HepG2 (cell line): ENCODE results near the gene PTPRD. TPM values are rescaled to one million over a fixed set of nuclear protein-coding genes. Genes with fewer than 3 reads are reported as not detected.

Experiments used
- ATAC-seq: fragments of 200-7000 bp; cut with Tn5 transposase; 3 replicates; pipeline ENCODE4 v1.9.1; 2020; ENCODE audit warnings: mild to moderate bottlenecking, moderate library complexity
- BruUV-seq: library from RNA; stranded (reverse); fragments of 400-500 nt; replicated peaks from 2 replicates; lab custom pipeline; 2021; lab: Mats Ljungman, UMichigan
- CTCF ChIA-PET: fragments of 300-600 bp; formaldehyde crosslinking; extraction: SDS; loops from one replicate; lab custom pipeline; 2021; ENCODE audit warnings: low total read pairs, inconsistent platforms, low intra/inter-chr PET ratio; lab: Yijun Ruan, JAX
- POLR2A ChIA-PET: fragments of 350-600 bp; sonication (Branson Sonifier 250); formaldehyde crosslinking; loops from one replicate; lab custom pipeline; 2020; ENCODE audit warnings: antibody characterized with exemption, inconsistent platforms; lab: Yijun Ruan, JAX
- DNase-seq: peaks from one replicate; pipeline ENCODE4 v3.0.0-alpha.2; 2015; ENCODE audit warnings: low spot score
- FAIRE-seq: peaks from 3 replicates; lab custom pipeline; 2011; peaks lifted over from hg19 to GRCh38; lab: Jason Lieb, UNC
- H2AFZ ChIP-seq: one replicate; pipeline ENCODE4 v1.6.1; 2011; ENCODE audit warnings: low read length, inconsistent platforms
- H3K27ac ChIP-seq: fragments of 300-600 bp; 3 replicates; pipeline ENCODE4 v1.8.0; 2011; ENCODE audit warnings: mixed run types, mild to moderate bottlenecking, mixed read lengths, low read length, inconsistent platforms; ENCODE audit not compliant: insufficient read depth; ENCODE audit errors: extremely low read length
- H3K27me3 ChIP-seq, 2 experiments: fragments of 200-600 bp in 1 of 2; 2 replicates in 1 of 2; 3 replicates in 1 of 2; pipeline versions ENCODE4 v1.6.0 to v1.8.0; 2011; ENCODE audit warnings: low read length in 2 of 2, mild to moderate bottlenecking in 2 of 2, moderate library complexity in 2 of 2, inconsistent platforms in 1 of 2; ENCODE audit not compliant: insufficient read depth in 2 of 2, control insufficient read depth in 1 of 2
- H3K36me3 ChIP-seq, 2 experiments: fragments of 200-600 bp in 1 of 2; replicated peaks in 1 of 2; 2 replicates in 1 of 2; 3 replicates in 1 of 2; pipeline versions ENCODE4 v1.5.1 to v1.8.0; 2011; ENCODE audit warnings: low read length in 2 of 2, inconsistent platforms in 1 of 2; ENCODE audit not compliant: insufficient read depth in 2 of 2, control insufficient read depth in 1 of 2
- H3K4me1 ChIP-seq: 2 replicates; pipeline ENCODE4 v1.5.1; 2012; ENCODE audit warnings: low read length, inconsistent platforms; ENCODE audit not compliant: insufficient read depth
- H3K4me2 ChIP-seq: 2 replicates; pipeline ENCODE4 v1.6.0; 2011; ENCODE audit warnings: low read depth, low read length, inconsistent platforms
- H3K4me3 ChIP-seq, 3 experiments: fragments of 200-600 bp in 1 of 3; sonication (generic), shearing (Covaris generic) in 1 of 3; replicated peaks in 1 of 3; 2 replicates each; pipeline ENCODE4 v1.5.1; 2011 to 2016; ENCODE audit warnings: low read length in 3 of 3, inconsistent platforms in 2 of 3, low read depth in 2 of 3, mild to moderate bottlenecking in 2 of 3, control low read depth in 1 of 3, mixed read lengths in 1 of 3; ENCODE audit not compliant: insufficient read depth in 1 of 3
- H3K79me2 ChIP-seq: one replicate; pipeline ENCODE4 v1.6.1; 2011; ENCODE audit warnings: low read length, inconsistent platforms; ENCODE audit not compliant: insufficient read depth
- H3K9ac ChIP-seq: 2 replicates; pipeline ENCODE4 v1.6.0; 2011; ENCODE audit warnings: mild to moderate bottlenecking, low read depth, low read length, inconsistent platforms; ENCODE audit not compliant: insufficient read depth
- H3K9me3 ChIP-seq: 2 replicates; pipeline ENCODE4 v1.5.1; 2012; ENCODE audit warnings: mild to moderate bottlenecking, low read length
- H4K20me1 ChIP-seq: 2 replicates; pipeline ENCODE4 v1.6.0; 2011; ENCODE audit warnings: inconsistent platforms, mild to moderate bottlenecking, low read length, moderate library complexity; ENCODE audit not compliant: insufficient read depth
- HOXA7 ChIP-seq: sonication (generic); formaldehyde crosslinking; IDR thresholded peaks from 2 replicates; pipeline ENCODE4 v1.8.1; 2022; ENCODE audit warnings: mild to moderate bottlenecking, missing genetic modification reagents, moderate library complexity
- KAT2B ChIP-seq: fragments of 150-350 bp; IDR thresholded peaks from 2 replicates; pipeline ENCODE4 v1.6.1; 2014; ENCODE audit warnings: low read depth, low read length, borderline replicate concordance
- MTA3 ChIP-seq: sonication (generic); formaldehyde crosslinking; IDR thresholded peaks from 2 replicates; pipeline ENCODE4 v1.4.0; 2020; ENCODE audit warnings: missing genetic modification reagents
- NR2C2 ChIP-seq: sonication (generic); formaldehyde crosslinking; IDR thresholded peaks from 2 replicates; pipeline ENCODE4 v1.4.0; 2020; ENCODE audit warnings: missing genetic modification reagents, mild to moderate bottlenecking, moderate library complexity, borderline replicate concordance
- PAX8 ChIP-seq: sonication (generic); formaldehyde crosslinking; IDR thresholded peaks from 2 replicates; pipeline ENCODE4 v1.8.0; 2022; ENCODE audit warnings: mild to moderate bottlenecking, missing genetic modification reagents, borderline replicate concordance
- PRPF4 ChIP-seq: fragments of 200-400 bp; formaldehyde crosslinking; IDR thresholded peaks from 2 replicates; pipeline ENCODE4 v1.6.1; 2016; ENCODE audit warnings: low read length, low read depth; ENCODE audit not compliant: poor library complexity, severe bottlenecking
- RFX3 ChIP-seq: IDR thresholded peaks from 2 replicates; pipeline ENCODE4 v1.6.1; 2016; ENCODE audit warnings: missing biosample characterization, missing genetic modification reagents
- SMAD1 ChIP-seq: sonication (generic); formaldehyde crosslinking; IDR thresholded peaks from 2 replicates; pipeline ENCODE4 v1.4.0; 2020; ENCODE audit warnings: missing genetic modification reagents, low read depth, mild to moderate bottlenecking, borderline replicate concordance
- THYN1 ChIP-seq: sonication (generic); formaldehyde crosslinking; IDR thresholded peaks from 2 replicates; pipeline ENCODE4 v1.8.1; 2023; ENCODE audit warnings: low read depth, mild to moderate bottlenecking, moderate library complexity, missing genetic modification reagents, borderline replicate concordance
- ZFP90 ChIP-seq: sonication (generic); formaldehyde crosslinking; IDR thresholded peaks from 2 replicates; pipeline ENCODE4 v1.8.0; 2022; ENCODE audit warnings: missing genetic modification reagents, mild to moderate bottlenecking, inconsistent platforms, borderline replicate concordance
- ZNF256 ChIP-seq: sonication (generic); formaldehyde crosslinking; conservative IDR thresholded peaks from 2 replicates; pipeline ENCODE4 v1.4.0; 2020; ENCODE audit warnings: missing genetic modification reagents
- ZNF674 ChIP-seq: sonication (generic); formaldehyde crosslinking; IDR thresholded peaks from 2 replicates; pipeline ENCODE4 v1.5.0; 2020; ENCODE audit warnings: low read depth, mild to moderate bottlenecking, missing genetic modification reagents
- ZNF879 ChIP-seq: sonication (generic); formaldehyde crosslinking; IDR thresholded peaks from 2 replicates; pipeline ENCODE4 v1.8.1; 2023; ENCODE audit warnings: missing genetic modification reagents
- WGBS: methylation state at CpG from one replicate; pipeline ENCODE4 v1.1.6; 2017; ENCODE audit warnings: low lambda C conversion rate; 5-methylcytosine and 5-hydroxymethylcytosine counted together
- in situ Hi-C: cut with HindIII; loops from 2 replicates; pipeline ENCODE4 v1.10.0; 2017; ENCODE audit warnings: low pct_unique_long_range_greater_than_20kb; ENCODE audit not compliant: extremely low pct_ligation_motif_present
- intact Hi-C: fragments of 100-400 bp; cut with micrococcal nuclease; formaldehyde crosslinking; loops from one replicate; pipeline ENCODE4 v1.10.0; 2022; ENCODE audit not compliant: unreplicated experiment
- polyA plus RNA-seq, 8 experiments: library from polyadenylated mRNA; depleted of rRNA in 3 of 8; stranded (reverse) in 7 of 8; unstranded in 1 of 8; fragments of >200 nt; fragmentation: Illumina TruSeq in 4 of 8; extraction: Trizol in 4 of 8; gene quantifications; 2 replicates each; pipeline versions ENCODE4 v1.2.1 to v1.2.3, GENCODE V29; 2011 to 2016; ENCODE audit warnings: low read depth in 4 of 8, missing spikeins in 1 of 8, mixed read lengths in 1 of 8; ENCODE audit not compliant: insufficient read depth in 1 of 8
- total RNA-seq, 5 experiments: library from RNA; depleted of rRNA; stranded (reverse); fragments of >200 nt; fragmentation: Illumina TruSeq; extraction: Trizol; gene quantifications; 2 replicates each; pipeline ENCODE4 v1.2.3, GENCODE V29; 2016; ENCODE audit warnings: low read depth in 1 of 5
- TF ChIP-seq, protein P1 (sequence below): sonication (generic); formaldehyde crosslinking; IDR thresholded peaks from 2 replicates; pipeline ENCODE4 v1.5.0; 2020; ENCODE audit warnings: mild to moderate bottlenecking, missing genetic modification reagents
- TF ChIP-seq, protein P2 (sequence below): sonication (generic); formaldehyde crosslinking; IDR thresholded peaks from 2 replicates; pipeline ENCODE4 v1.5.0; 2020; ENCODE audit warnings: missing genetic modification reagents, mild to moderate bottlenecking, borderline replicate concordance

The PTPRD gene
- total and polyA plus RNA-seq, 2 of the 13 experiments (the other 11 are each of a cell fraction or from before 2014, with no cell fraction given): 0.05 TPM; not detected in 1

DNA sequence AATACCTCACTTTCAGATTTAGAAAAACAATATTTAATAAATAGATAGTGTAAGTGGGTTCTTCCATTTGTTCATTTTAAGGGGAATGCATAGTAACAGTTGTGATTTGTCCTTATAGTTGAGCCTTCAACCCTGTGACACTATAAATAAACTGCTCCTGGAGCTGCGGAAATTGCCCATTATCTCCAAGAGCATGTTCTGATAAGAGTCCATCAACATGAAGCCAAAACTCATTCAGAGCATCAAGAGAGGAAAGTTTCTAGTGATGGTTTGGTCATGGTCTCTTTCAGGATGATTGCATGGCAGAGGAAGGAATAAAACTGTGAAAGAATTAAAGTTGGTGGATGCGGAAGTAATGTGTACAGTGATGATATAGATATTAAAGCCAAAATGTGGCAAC lies 2041.2 kb downstream of the PTPRD start:
- intact Hi-C loops (no loop called here), in situ Hi-C loops (no loop called here)
- Histone ChIP-seq H3K27me3 (no peaks in the 10 kb centered on the region), H3K79me2 (no peaks in the 10 kb centered on the region), H3K4me1 (no peaks in the 10 kb centered on the region), H3K27ac (no peak overlapping the region), H4K20me1 (no peaks in the 10 kb centered on the region), H3K4me3 (no peak overlapping the region), H3K4me2 (no peak overlapping the region), H2AFZ (no peak overlapping the region), H3K36me3 (no peaks in the 10 kb centered on the region), H3K9ac (no peak overlapping the region), H3K9me3 (no peaks in the 10 kb centered on the region; the same call in 1 of the 2 replicates)
- DNase-seq: no peak
- FAIRE-seq: no peak
- 60% methylated on average over 2 of the region's 2 CpGs for WGBS
- POLR2A ChIA-PET: no interaction called here
- TF ChIP-seq THYN1 (CRISPR knock-in tag) (no peak), PRPF4 (no peak), SMAD1 (CRISPR knock-in tag) (no peak), MTA3 (CRISPR knock-in tag) (no peak), NR2C2 (CRISPR knock-in tag) (no peak), ZNF256 (CRISPR knock-in tag) (no peak), ZNF879 (CRISPR knock-in tag) (no peak), RFX3 (CRISPR knock-in tag) (no peak), HOXA7 (CRISPR knock-in tag) (no peak), PAX8 (CRISPR knock-in tag) (no peak), ZFP90 (no peak), ZNF674 (CRISPR knock-in tag) (no peak), KAT2B (no peak)
- TF ChIP-seq, protein P1, sequence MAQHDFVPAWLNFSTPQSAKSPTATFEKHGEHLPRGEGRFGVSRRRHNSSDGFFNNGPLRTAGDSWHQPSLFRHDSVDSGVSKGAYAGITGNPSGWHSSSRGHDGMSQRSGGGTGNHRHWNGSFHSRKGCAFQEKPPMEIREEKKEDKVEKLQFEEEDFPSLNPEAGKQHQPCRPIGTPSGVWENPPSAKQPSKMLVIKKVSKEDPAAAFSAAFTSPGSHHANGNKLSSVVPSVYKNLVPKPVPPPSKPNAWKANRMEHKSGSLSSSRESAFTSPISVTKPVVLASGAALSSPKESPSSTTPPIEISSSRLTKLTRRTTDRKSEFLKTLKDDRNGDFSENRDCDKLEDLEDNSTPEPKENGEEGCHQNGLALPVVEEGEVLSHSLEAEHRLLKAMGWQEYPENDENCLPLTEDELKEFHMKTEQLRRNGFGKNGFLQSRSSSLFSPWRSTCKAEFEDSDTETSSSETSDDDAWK (CRISPR knock-in tag): no peak
- TF ChIP-seq, protein P2, sequence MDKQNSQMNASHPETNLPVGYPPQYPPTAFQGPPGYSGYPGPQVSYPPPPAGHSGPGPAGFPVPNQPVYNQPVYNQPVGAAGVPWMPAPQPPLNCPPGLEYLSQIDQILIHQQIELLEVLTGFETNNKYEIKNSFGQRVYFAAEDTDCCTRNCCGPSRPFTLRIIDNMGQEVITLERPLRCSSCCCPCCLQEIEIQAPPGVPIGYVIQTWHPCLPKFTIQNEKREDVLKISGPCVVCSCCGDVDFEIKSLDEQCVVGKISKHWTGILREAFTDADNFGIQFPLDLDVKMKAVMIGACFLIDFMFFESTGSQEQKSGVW (CRISPR knock-in tag): no peak
- no peak for ATAC-seq
- no TSS peak for BruUV-seq
- CTCF ChIA-PET: no interaction called here
